ENCODE results near the gene KRTAP9-1. TPM values are rescaled to one million over a fixed set of nuclear protein-coding genes. Genes with fewer than 3 reads are reported as not detected.
A peak's percentile ranks its signal among the peaks of the same experiment; 100 is the strongest.
"Not testable (repeated sequence)": the region's sequence is repeated elsewhere in the genome, so short reads cannot be mapped to it uniquely, and the experiment has no call there.

Gene KRTAP9-1
- not detected for polyA plus RNA-seq (ENCODE audit: insufficient read length)

GRCh38 chr17:41189837-41190318 is at the start of gene KRTAP9-1:
TSS of gene KRTAP9-1 (plus strand) at chr17:41189887. CDS start at chr17:41189887, 0 bp downstream.
- not testable (repeated sequence) for DNase-seq

DNA sequence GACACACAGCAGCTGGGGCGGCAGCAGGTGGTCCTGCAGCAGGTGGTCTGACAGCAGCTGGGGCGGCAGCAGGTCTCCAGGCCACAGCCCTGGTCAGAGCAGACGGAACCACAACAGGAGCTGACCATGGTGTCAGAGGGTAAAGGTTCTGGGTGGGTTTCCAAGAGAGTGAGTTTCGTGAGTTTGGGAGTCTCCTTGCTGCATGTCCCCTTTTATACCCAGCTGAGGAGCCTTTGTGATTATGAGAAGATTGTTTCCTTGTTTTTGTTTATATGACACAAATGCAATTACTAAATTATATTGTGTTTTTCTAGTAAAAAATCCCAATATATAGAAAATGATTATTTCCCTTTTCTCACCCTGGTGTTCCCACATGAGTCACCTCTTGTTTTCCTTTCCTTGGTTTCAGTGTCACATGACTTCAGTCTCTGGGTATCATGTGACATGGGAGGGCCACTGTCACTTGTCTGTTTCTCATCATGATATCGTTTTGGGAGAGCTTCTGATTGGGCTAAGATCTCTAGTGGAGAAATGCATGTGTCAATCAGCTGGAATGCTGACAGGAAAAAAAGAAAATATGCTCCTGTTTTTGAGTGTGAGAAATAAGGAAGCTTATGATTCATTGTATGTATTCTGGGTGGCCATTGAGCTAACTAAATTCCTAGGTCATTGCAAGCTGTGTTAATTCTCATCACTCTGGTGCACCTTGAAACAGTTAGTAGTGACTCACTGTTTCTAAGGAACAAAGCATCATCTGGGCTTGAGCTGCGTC is 49.1 kb upstream of the KRTAP9-1 start, which contains the start of gene KRTAP4-6:
KRTAP4-6 (minus strand) TSS at position 185 of the 772 bp plus-strand sequence; CDS start at position 128, 57 bp downstream.
- no peak for DNase-seq

DNA sequence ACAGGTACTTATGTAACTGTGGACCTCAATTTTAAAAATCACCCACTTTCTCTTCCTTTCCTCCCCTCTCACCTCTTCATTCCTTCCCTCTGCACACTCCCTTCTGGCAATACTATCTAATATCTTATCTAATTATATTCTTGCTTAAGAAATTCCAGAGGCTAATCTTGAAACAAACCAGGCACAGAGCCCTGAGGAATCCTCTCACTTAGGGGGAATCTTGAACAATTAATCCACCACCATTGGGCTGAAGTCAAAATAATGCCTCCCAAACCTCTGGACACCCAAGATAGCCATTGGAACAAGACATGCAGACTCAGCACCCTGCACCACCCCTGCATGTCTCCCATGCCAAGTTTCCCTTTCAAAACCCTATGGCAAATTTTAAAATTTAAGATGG is 48.3 kb upstream of the KRTAP9-1 start:
- no peak for DNase-seq

DNA sequence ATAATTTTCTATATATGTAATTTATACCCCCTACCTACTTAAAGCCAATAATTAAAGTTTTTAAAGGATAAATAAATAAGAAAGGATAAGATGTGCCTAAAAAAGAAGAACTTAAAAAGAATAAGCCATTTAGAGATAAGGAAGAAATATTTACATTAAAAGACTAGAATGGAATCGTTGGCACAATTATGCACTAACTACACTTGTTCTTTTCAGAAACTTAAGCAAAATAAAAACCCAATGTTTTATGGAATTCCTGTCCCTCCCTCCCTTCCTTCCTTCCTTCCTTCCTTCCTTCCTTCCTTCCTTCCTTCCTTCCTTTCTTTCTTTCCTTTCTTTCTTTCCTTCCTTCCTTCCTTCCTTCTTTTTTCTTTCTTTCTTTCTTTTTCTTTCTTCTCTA is 44.8 kb upstream of the KRTAP9-1 start:
- no peak for DNase-seq

- DNase-seq = no peak
Observed at GRCh38 chr17:41145261-41145660, 44.4 kb upstream of the KRTAP9-1 start.

DNA sequence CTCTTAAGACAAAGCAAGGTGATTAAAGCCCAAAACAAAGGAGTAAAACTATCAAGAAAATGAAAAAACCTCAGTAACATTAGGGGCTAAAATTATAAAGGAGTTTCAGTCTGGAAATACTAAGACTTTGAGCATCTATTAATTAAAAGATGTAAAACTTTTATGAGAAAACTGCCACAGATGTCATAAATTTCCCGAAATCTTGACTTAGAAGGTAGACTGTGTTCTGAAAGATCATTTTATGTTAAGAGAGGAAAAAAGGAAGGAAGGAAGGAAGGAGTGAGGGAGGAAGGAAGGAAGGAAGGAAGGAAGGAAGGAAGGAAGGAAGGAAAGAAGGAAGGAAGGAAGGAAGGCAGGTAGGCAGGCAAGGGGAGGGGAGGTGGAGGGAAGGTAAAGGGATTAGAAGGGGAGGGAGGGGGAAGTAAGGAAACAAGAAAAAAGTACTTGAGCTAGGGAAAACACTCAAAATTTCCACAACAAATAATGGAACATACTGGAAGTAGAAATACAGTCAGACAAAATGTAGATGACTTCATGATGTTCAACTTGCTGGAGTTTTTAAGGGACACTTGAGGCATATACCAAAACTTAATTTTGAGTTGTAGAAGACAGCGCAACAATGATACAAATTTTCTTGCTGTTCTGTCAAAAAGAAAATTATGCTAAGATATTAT is 42.0 kb upstream of the KRTAP9-1 start:
- no peak for DNase-seq

GRCh38 chr17:41148971-41149651 is 40.6 kb upstream of the KRTAP9-1 start:
- DNase-seq = not testable (repeated sequence)

- no peak for DNase-seq
Observed at GRCh38 chr17:41149652-41149985, 40.1 kb upstream of the KRTAP9-1 start, which contains the start of gene KRTAP4-5. TSS of gene KRTAP4-5 (minus strand) at chr17:41149825. CDS start at chr17:41149767, 58 bp downstream.

DNA sequence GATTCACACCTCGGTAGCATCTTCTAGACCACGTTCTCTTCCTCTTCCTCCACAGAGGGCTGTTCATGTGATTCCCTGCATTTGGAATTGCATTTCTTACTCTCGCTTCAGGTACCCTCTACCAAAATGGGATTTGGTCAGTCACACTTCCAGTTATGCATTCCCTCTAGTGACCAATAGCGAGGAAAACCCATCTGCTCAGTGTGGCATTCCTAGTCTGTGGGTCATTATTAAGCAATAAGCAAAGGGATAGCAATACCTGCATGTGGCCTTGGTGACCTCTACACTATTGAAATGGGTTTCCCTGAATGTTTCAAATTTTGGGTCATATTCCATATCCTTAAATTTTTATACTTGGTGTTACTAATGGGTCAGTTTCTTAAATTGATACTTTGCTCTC is 39.7 kb upstream of the KRTAP9-1 start:
- DNase-seq = no peak

GRCh38 chr17:41151525-41151924 is 38.2 kb upstream of the KRTAP9-1 start:
- DNase-seq = no peak

DNA sequence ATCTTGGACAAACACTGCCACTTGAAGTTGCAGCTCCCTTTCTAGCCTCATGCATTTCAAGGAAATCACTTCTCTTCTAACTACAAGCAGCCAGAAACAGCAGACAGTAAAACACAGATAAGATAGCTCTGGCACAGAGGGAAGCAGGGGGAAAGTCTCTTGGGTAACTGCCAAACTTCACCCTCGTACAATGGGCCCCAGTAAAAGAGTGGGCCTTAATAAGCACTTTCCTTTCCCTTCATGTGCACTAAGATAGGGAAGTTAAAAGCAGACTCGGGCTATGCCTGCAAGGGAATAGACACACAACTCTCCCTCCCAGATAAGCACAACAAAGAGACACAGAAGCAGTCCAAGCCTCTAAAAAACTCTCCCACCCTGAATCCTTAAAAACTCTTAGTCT is 35.8 kb upstream of the KRTAP9-1 start:
- DNase-seq = peak; percentile 6

DNA sequence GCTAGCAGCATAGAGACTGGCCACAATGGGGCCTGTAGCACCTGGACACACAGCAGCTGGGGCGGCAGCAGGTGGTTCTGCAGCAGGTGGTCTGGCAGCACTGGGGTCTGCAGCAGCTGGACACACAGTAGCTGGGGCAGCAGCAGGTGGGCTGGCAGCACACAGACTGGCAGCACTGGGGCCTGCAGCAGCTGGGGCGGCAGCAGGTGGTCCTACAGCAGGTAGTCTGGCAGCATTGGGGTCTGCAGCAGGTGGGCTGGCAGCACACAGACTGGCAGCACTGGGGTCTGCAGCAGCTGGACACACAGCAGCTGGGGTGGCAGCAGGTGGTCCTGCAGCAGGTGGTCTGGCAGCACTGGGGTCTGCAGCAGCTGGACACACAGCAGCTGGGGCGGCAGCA is 29.5 kb upstream of the KRTAP9-1 start:
- not testable (repeated sequence) for DNase-seq

DNA sequence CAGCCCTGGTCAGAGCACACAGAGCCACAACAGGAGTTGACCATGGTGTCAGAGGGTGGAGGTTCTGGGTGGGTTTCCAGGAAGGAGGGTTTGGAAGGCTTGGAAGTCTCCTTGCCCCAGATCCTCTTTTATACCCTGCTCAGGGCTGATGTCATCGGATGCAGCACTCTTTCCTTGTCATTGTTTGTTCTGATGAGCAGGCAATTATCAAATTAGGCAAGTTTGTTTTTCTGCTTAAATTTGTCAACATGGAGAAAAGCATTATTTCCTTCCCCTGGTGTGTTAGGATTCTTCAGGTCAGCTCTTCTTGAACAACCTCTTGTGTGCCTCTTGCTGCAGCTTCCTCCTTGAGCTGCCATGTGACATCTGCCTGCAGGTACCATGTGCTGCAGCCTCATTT is 29.0 kb upstream of the KRTAP9-1 start, which contains the start of gene KRTAP4-4:
KRTAP4-4 (minus strand) TSS at position 101 of the 400 bp plus-strand sequence; CDS start at position 44, 57 bp downstream.
- no peak for DNase-seq

GRCh38 chr17:41163828-41164227 is 25.9 kb upstream of the KRTAP9-1 start:
- DNase-seq = no peak

GRCh38 chr17:41167561-41167960 is 22.1 kb upstream of the KRTAP9-1 start:
- DNase-seq = no peak

DNA sequence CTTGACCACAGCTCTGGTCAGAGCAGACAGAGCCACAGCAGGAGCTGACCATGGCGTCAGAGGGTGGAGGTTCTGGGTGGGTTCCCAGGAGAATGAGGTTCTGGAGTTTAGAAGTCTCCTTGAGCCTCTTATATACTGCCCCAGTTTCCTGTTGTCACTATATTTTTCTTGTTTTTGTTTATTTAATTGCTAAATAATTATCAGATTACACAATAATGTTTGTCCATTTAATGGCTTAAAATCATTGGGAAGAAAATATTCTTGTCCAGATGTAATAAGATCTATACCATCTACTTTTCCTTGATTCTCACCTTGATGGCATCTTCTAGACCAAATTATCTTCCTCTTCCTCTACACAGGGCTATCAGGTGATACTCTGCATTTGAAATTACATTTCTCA is 21.6 kb upstream of the KRTAP9-1 start, which contains the start of gene KRTAP4-3:
KRTAP4-3 (minus strand) TSS at position 101 of the 400 bp plus-strand sequence; CDS start at position 52, 49 bp downstream.
- no peak for DNase-seq

DNA sequence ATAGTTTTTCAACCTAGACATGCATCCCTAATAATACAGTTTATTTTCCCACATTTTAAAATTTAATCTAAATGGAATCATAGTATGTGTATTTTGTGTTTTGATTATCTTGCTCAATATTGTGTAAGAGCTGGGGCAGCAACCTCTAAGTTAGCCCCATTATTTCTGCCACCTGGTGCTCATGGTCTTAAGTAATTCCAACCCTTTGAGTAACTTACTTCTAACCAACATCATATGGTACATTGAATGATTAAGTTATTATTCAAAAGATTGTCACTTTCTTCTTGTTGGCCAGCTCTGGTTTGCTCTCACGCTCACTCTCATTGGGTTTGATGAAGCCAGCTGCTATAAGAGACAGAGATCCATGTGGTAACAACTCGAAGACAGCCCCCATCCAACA is 17.8 kb upstream of the KRTAP9-1 start:
- no peak for DNase-seq

- no peak for DNase-seq
Observed at GRCh38 chr17:41176744-41177387, 12.8 kb upstream of the KRTAP9-1 start.

GRCh38 chr17:41177727-41178271 is 11.9 kb upstream of the KRTAP9-1 start, which contains the start of gene KRTAP4-2:
TSS of gene KRTAP4-2 (minus strand) at chr17:41178221. CDS start at chr17:41178164, 57 bp downstream.
- no peak for DNase-seq

- no peak for DNase-seq
Observed at GRCh38 chr17:41178341-41178740, 11.3 kb upstream of the KRTAP9-1 start.

GRCh38 chr17:41178843-41179616 is 10.7 kb upstream of the KRTAP9-1 start:
- DNase-seq = no peak

Data from hindlimb muscle (tissue), 1 donor.